GM21576 (cell line): Measurements from ENCODE around the gene SCAMP3.
"Not testable (repeated sequence)": the region's sequence is repeated elsewhere in the genome, so short reads cannot be mapped to it uniquely, and the experiment has no call there.

ENCODE experiments used
- ATAC-seq: cut with Tn5 transposase; IDR thresholded peaks from one replicate; pipeline ENCODE4 v1.9.1; 2021; ENCODE audit warnings: mild to moderate bottlenecking, moderate library complexity; ENCODE audit not compliant: unreplicated experiment

SCAMP3 gene

DNA sequence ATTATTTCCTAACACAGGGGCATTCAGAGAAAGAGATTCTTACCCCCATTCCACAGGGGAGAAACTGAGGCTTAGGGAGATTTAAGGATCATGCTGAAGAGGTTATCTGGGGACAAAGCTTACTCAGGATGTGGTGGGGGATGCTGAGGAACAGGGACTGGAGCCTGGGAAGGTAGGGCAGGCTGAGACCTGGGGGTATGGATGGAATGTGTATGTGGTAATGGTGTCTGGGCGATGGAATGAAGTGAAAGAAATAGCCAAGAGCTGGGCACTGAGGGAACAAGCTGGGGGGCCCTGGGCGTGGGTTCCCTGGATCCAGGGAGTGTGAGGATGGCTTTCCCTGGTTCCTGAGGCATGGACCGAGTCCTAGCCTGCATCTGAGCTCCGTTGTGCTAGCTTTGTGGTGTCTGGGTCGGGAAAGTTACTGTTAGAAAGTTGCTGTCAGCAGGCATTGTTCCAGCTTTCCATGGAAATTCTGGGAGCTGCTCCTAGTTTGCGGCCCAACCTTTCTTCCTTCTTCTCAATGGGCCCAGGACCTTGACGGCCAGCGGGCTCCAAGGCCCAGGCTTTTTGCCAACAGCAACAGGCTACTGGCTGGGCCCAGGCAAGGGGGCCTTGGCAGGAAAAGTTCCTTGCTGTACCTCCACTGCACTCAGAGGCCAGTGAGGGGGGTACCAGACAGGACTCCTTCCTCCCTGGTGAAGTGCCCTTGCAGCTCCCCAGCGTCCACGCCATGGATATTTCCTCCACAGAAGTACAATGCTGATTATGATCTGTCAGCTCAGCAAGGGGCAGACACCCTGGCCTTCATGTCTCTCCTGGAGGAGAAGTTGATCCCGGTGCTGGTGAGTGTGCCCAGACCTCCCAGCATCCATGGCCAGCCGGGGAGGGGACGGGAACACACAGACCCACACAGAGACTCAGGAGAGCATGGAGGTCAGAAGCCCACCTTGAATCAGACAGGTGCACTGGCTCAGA is 29.9 kb downstream of the SCAMP3 start:
- ATAC-seq, result not testable (repeated sequence)

DNA sequence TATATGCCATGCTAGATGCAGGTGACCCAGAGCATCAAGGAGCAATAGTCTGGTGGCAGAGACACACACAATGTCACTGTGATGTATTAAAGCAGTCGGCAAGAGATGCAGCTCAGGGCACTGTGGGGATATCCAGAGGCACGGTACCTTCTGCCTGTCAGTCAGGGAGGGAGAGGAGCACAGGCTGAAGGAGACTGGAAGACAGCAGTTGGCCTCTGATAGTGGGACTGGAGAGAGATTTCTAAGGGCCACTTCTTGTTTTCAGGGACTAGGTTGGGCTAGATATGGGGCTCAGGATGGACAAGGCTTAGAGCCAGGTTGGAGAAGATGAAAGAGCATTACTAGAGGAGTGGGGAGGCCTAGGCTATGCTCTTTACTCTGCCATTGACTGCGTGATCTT is 30.9 kb downstream of the SCAMP3 start:
- ATAC-seq, result not testable (repeated sequence)

DNA sequence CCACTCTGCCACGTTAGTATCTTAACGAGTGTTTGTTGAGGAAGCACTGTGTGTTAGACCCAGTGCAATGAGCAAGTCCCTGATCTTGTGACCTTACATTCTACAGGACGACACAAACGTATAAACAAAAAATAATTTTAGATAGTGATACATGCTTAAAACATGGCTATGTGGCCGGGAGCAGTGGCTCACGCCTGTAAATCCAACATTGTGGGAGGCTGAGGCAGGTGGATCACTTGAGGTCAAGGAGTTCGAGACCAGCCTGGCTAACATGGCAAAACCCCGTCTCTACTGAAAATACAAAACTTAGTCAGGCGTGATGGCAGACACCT is 34.1 kb downstream of the SCAMP3 start:
- ATAC-seq, result no peak

DNA sequence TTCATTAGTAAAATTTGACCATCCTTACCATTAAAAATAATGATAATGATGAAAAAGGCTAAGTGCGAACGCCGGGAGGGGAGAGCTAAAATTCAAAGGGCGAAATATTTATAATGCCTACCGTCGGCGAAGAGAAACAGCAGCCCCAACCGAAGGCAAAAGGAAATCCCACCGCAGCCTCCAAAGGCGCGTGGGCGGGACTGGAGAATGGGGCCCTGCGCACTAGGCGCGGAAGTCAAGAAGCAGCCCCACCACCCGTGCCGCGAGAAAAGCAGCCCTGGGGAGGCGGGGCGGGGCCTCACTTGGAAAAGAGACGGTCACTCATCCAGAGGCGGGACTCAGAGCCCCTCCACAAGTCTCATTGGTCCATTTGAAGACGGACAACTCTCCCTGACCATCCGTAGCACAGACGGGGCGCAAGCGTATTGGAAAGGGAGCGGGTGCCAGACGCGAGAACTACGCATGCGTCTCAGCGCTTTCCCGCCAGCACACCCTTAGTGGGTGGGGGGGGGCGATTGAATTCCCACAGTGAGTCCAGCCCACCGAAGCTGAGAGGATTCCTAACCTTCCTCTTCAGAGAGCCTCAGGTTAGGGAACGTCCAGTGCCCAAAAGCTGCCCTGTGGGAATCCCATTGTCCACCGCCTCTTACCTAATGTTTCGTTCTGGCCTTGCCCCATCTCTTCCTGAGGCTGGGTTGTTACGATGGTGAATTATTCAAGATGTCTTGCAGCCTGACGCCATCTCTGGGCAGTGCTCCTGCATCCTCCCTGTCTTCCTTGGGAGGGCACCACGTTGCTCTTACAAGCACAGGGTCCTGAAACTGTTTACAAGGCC is 34.7 kb downstream of the SCAMP3 start:
- peak; percentile 85 for ATAC-seq

- ATAC-seq, result peak; percentile 13
These were observed 35.3 kb downstream of the SCAMP3 start for GRCh38 chr1:155226910-155227260.

GRCh38 chr1:155226188-155226909 is 35.8 kb downstream of the SCAMP3 start:
- ATAC-seq, result peak; percentile 39

- not testable (repeated sequence) for ATAC-seq
These were observed 36.8 kb downstream of the SCAMP3 start for GRCh38 chr1:155225404-155225759.

DNA sequence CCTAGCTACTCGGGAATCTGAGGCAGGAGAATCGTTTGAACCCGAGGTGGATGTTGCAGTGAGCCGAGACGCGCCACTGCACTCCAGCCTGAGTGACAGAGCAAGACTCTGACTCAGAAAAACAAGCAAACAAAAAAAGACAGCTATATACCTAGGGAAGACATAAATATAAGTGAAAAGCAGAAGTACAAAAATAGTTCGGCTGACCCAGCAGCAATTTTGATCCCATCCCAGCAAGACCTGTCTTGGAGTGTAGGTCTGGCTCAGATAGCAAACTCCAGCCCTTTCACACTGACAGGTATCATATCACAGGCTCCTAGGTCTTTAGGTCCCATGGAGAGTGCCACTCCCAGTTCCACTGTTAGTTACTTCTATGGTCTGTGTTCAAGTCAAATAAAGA is 39.1 kb downstream of the SCAMP3 start:
- ATAC-seq, result no peak

DNA sequence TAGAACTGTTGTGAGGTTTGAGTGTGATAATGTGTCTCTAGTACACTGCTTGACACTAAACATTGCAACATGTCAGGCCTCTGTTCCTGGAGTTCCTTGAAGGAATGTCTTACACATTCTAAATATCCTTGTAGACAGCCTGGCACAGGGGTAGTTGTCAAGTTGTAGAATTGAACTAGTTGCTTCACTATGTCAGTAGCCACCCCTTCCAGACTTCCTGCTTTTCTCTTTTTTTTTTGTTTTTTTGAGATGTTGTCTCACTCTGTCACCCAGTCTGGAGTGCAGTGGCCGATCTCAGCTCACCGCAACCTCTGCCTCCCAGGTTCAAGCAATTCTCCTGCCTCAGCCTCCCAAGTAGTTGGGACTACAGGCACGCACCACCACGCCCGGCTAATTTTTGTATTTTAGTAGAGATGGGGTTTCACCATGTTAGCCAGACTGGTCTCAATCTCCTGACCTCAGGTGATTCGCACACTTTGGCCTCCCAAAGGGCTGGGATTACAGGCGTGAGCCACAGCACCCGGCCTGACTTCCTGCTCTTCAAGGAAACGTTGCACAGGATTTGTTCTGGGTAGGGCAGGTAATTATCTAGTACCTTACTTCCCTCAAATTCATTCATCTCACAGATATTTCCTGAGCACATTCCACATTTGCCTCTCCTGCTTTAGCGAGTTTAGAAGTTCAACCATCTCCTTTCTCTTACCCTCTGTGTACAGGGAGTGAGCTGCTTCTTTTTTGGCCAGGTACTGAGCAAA is 41.8 kb downstream of the SCAMP3 start:
- not testable (repeated sequence) for ATAC-seq

DNA sequence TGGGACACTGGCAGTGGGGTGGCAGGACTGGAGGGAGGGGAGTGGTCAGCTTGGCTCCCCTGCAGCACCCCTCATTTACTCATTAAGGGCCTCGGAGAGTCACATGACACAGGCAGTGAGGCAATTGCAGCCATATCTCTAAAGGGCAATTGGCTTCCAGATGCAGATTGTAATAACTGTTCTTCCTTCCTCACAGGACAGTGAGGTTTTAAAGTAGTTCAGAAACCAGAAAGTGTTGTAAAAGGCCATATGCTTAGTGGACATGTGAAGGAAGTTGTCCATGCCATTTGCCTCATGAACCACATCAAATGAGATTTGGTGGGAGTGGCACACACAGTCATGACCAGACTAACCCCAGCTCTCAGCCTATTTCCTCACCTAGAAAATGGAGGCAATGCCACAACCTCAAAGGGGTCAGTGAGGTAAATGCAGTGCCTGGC is 42.5 kb downstream of the SCAMP3 start:
- no peak for ATAC-seq

- no peak for ATAC-seq
These were observed 43.1 kb downstream of the SCAMP3 start for GRCh38 chr1:155218854-155219591.

DNA sequence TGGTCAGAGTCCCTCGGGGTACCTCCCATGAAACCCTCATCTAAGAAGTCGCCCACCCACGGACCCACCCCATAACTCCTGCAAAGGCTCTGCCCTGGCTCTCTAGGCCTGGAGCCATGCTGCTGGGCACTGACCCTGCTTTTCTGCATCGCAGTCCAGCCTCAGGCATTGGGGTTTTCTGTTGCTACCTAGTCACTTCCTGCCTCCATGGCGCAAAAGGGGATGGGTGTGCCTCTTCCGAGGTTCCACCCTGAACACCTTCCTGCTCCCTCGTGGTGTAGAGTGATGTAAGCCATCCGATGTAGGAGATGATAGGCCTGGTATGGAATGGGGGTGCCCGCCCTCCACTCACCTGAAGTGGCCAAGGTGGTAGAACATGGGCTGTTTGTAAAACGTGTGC is 47.5 kb downstream of the SCAMP3 start:
- ATAC-seq, result not testable (repeated sequence)

- ATAC-seq, result not testable (repeated sequence)
These were observed 50.1 kb downstream of the SCAMP3 start for GRCh38 chr1:155212051-155212440.

- ATAC-seq, result not testable (repeated sequence)
These were observed 50.6 kb downstream of the SCAMP3 start for GRCh38 chr1:155211381-155212050.

- ATAC-seq, result no peak
These were observed 51.7 kb downstream of the SCAMP3 start for GRCh38 chr1:155210314-155211104.

DNA sequence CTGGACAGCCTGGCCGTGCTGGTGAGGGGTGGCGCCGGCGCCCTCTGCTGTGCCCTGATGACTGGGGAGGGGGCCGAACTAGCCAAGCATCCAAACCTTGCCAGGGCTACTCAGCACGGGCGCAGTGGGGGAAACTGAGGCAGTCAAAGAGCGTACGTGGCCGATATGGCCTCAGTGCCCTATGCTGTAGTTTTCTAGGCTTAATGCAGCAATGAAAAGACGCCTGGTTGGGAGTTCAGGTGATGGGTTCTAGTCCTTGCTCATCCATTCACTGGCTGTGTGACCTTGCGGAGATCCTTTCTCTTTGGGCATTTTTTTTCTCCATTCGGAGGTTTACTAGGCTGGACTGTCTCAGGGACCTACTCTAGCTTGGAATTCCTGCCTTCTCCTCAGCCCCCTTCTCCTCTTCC is 52.8 kb downstream of the SCAMP3 start:
- ATAC-seq, result peak; percentile 10

DNA sequence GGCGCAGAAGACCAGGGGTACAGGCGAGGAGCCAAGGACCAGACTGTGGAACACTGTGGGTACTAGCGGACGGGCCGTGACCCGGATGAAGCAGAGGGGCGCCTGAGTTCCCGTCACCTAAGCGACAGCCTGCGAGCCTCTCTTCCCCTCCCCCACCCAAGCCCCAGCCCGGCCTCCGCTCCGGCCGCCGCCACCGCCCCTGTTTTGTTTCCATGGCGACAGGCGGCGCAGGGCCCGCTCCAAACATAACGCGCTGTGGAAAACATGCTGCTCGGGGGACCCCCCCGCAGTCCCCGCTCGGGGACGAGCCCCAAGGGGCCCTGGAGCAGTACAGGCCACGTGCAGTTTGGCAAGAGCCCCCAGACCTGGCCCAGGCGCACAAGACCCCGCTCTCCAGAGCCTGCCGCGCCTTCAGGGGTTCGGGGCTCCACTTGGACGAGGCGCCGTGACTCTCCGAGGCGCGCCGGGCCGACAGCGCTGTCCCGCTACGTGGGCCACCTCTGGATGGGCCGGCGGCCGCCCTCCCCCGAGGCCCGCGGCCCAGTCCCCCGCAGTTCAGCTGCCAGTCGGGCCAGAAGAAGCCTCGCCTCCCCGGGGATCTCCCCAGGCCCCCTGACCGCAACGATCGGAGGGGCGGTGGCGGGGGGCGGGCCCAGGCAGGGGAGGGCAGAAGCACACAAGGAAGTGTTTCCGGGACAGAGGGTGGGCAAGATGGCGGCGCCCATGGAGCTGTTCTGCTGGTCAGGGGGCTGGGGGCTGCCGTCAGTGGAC is 53.4 kb downstream of the SCAMP3 start, which contains the start of gene MTX1:
TSS of gene MTX1 (plus strand) at position 155 of the 771 bp plus-strand sequence. CDS start at position 265, 110 bp downstream.
- peak; percentile 60 for ATAC-seq
